ENCODE measurements around the gene RPS6KL1.
"Not testable (repeated sequence)": the region's sequence is repeated elsewhere in the genome, so short reads cannot be mapped to it uniquely, and the experiment has no call there.

RPS6KL1 gene

DNA sequence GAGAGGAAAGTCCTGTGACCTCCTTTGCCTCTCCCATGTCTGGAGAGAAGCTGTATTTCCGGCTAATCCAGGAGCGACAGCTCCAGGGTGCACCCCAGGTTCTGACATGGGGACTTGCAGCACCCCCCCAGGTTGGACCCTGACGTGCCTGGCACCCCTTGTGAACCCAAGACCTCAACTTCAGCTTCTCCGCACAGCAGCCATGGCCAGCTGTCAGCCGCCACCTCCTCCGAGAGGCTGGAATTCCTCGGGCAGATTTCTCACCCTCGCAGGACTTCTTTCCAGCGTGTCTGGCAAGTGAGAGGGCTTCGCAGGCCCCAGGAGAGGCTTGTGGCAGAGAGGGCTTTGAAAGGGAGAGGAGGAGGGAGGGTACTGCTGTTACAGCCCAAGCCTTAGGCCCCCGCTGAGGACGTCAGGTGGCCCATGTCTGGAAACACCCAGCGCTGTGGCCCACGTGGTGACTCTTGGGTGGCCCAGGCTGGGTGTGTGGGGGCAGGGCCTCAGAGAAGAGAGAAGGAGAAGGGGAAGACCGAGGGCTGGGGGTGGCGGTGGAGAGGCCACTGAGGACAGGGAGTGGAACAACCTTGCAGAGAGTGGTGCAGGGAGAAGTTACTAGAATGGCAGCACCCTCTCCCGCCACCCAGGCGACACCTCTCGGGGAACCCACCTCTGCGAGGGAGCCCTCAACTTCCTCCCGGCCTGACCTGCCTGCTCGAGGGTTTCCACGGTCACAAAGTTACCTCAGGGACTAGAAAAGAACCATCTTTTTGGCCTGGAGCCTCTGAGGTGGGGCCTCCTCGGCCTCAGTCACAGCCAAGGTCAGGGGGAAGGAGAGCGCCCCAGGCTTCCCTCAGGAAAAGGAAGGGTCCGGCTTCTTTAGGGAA, 11.7 kb upstream of the RPS6KL1 start:
- no peak overlapping the region for H3K4me3 Mint-ChIP-seq
- H3K4me1 Mint-ChIP-seq, result peaks cover 22% of the 10 kb centered on the region
- H3K27me3 Mint-ChIP-seq, result peaks cover 4% of the 10 kb centered on the region
- ATAC-seq (ENCODE audit: low read depth) (peak; percentile 58), DNase-seq (ENCODE audit: low spot score in 2 of 2) (no peak)
- H3K27ac Mint-ChIP-seq, result no peak overlapping the region
- no peaks in the 10 kb centered on the region for H3K9me3 Mint-ChIP-seq
- H3K36me3 Mint-ChIP-seq, result no peaks in the 10 kb centered on the region

DNA sequence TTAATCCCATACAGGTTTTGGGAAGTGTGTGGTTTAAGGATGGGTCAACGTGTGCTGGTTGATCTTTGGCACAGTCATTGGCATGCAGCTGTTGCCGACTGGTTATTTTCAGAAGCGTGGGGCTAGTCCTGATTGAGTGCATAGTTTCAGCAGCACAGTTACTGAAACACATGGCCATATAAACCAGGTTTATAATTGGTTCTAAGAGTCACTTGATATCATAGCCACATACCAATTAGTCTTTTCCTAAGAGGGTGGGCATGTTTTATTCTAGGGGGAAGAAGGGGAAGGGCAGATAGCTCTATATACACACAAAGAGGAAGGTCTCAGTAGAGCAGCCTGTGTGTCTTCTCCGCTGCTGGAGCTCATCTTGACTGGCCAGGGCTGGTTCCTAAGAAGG, 11.0 kb upstream of the RPS6KL1 start:
- H3K27ac Mint-ChIP-seq, result no peak overlapping the region
- no peaks in the 10 kb centered on the region for H3K9me3 Mint-ChIP-seq
- ATAC-seq (ENCODE audit: low read depth) (no peak), DNase-seq (ENCODE audit: low spot score in 2 of 2) (no peak)
- H3K4me1 Mint-ChIP-seq, result peaks cover 19% of the 10 kb centered on the region
- peaks cover 4% of the 10 kb centered on the region for H3K27me3 Mint-ChIP-seq
- H3K4me3 Mint-ChIP-seq, result no peak overlapping the region
- H3K36me3 Mint-ChIP-seq, result no peaks in the 10 kb centered on the region

DNA sequence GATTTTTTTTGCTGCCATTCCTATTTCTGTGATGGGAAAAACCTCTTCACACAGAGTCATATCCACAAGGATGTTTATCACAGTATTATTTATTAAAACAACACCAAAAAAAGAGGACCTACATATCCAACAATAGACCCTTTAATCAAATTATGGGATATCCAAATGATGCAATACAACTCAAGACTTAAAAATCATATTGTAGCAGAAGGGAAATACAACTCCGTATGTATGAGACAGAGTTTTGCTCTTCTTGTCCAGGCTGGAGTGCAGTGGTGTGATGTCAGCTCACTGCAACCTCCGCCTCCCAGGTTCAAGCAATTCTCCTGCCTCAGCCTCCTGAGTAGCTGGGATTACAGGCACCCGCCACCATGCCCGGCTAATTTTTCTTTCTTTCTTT, 9.9 kb upstream of the RPS6KL1 start:
- not testable (repeated sequence) for DNase-seq (ENCODE audit: low spot score in 2 of 2); H3K27me3 Mint-ChIP-seq; H3K4me3 Mint-ChIP-seq; H3K9me3 Mint-ChIP-seq; H3K27ac Mint-ChIP-seq; H3K36me3 Mint-ChIP-seq; ATAC-seq (ENCODE audit: low read depth)
- H3K4me1 Mint-ChIP-seq, result peaks cover 13% of the 10 kb centered on the region

DNA sequence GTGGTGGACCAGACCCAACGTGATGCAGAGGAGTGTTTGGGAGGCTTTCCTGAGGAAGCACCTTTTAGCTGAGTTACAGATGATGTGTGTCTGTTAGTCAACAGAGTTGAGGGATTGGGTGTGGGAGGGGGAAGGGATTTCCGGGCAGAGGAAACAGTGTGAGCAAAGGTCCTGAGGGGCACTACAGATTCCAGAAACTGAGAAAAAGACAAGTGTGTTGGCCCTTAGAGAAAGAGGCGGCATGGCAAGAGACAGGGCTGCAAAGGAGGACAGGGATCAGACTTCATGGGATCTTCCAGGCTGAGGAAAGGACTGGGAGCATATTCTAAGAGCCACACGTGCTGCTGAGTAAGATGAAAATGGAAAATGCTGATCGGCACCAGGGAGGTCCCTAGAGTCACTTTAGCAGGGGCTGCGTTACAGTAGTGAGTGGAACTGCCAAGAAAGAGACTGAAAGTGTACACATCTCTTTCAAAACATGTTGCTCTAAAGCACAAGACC, 9.4 kb upstream of the RPS6KL1 start:
- H3K9me3 Mint-ChIP-seq, result no peaks in the 10 kb centered on the region
- DNase-seq (ENCODE audit: low spot score in 2 of 2) (no peak), ATAC-seq (ENCODE audit: low read depth) (no peak)
- no peak overlapping the region for H3K27ac Mint-ChIP-seq
- no peak overlapping the region for H3K4me3 Mint-ChIP-seq
- peaks cover 4% of the 10 kb centered on the region for H3K27me3 Mint-ChIP-seq
- no peaks in the 10 kb centered on the region for H3K36me3 Mint-ChIP-seq
- H3K4me1 Mint-ChIP-seq, result peaks cover 10% of the 10 kb centered on the region

DNA sequence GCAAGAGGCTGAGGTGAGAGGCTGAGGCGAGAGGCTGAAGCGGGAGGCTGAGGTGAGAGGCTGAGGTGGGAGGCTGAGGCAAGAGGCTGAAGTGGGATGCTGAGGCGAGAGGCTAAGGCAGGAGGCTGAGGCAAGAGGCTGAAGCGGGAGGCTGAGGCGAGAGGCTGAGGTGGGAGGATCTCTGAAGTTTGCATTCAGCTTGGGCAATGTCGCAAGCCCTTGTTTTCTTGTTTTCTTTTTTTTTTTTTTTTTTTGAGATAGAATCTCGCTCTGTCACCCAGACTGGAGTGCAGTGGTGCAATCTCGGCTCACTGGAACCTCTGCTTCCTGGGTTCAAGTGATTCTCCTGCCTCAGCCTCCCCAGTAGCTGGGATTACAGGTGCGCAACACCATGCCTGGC, 8.7 kb upstream of the RPS6KL1 start:
- H3K4me3 Mint-ChIP-seq; ATAC-seq (ENCODE audit: low read depth); H3K27me3 Mint-ChIP-seq; DNase-seq (ENCODE audit: low spot score in 2 of 2); H3K4me1 Mint-ChIP-seq; H3K36me3 Mint-ChIP-seq; H3K9me3 Mint-ChIP-seq; H3K27ac Mint-ChIP-seq: not testable (repeated sequence)

DNA sequence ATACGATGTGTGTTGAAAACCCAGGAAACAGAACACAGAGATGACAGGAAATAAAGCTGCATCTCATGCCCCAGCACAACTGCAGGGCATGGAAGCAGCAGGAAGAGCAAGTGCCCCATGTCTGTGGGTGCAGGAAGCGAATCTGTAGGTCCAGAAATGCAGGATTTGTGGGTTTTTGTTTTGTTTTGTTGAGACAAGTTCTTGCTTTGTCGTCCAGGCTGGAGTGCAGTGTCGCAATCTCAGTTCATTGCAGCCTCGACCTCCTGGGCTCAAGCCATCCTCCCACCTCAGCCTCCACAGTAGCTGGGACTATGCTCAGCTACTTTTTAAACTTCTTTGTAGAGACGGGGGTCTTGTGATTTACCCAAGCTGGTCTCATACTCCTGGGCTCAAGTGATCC, 6.2 kb upstream of the RPS6KL1 start:
- Mint-ChIP-seq H3K4me1 (peaks cover 7% of the 10 kb centered on the region), H3K9me3 (no peaks in the 10 kb centered on the region), H3K4me3 (no peak overlapping the region), H3K27ac (no peak overlapping the region), H3K36me3 (no peaks in the 10 kb centered on the region), H3K27me3 (peaks cover 4% of the 10 kb centered on the region)
- ATAC-seq (ENCODE audit: low read depth) (no peak), DNase-seq (ENCODE audit: low spot score in 2 of 2) (no peak)

DNA sequence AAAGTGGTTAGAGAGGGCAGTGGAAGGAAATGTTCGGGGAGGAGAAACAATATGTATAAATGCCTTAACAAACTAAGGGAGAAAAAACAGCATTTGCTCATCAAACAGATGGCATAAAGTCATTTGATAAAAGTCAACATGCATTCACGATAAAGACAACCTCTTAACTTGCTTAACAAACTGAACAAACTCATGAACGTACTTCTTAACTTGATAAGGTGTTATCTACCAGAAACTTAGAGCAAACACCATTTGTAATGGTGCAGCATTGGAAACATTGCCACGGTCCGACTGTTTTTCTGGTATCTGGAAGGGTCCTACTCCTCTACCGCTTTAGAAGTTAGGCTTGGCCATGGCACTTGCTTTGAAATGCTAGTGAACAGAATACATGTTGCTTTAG, 4.2 kb upstream of the RPS6KL1 start:
- Mint-ChIP-seq H3K9me3 (no peaks in the 10 kb centered on the region), H3K4me3 (no peak overlapping the region), H3K4me1 (peaks cover 6% of the 10 kb centered on the region), H3K27ac (no peak overlapping the region), H3K36me3 (no peaks in the 10 kb centered on the region), H3K27me3 (peaks cover 3% of the 10 kb centered on the region)
- no peak for DNase-seq (ENCODE audit: low spot score in 2 of 2)
- ATAC-seq (ENCODE audit: low read depth), result no peak

DNA sequence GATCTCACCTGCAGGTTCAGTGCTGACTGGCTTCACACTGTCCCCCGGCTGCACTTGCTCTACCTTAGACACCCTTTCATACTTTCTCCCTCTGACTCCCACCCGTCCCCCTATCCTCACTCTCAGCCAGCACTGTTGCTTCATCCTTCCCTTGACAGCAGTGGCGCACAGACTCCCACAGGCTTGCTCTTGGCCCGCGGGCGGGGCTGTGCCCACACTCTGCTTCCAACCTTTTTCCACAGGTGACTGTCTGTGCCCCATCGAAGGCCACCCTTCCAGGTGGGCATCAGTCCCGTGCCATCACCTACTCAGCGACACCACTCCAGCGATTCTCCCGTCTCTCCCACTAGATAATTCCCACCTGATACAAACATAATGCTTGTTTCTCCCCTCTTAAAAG, 1.0 kb upstream of the RPS6KL1 start:
- peak overlapping the region; percentile 3 for H3K4me3 Mint-ChIP-seq
- no peaks in the 10 kb centered on the region for H3K36me3 Mint-ChIP-seq
- no peaks in the 10 kb centered on the region for H3K9me3 Mint-ChIP-seq
- DNase-seq (ENCODE audit: low spot score in 2 of 2) (no peak), ATAC-seq (ENCODE audit: low read depth) (no peak)
- H3K27ac Mint-ChIP-seq, result peak overlapping the region; percentile 53
- no peaks in the 10 kb centered on the region for H3K27me3 Mint-ChIP-seq
- peaks cover 9% of the 10 kb centered on the region for H3K4me1 Mint-ChIP-seq

DNA sequence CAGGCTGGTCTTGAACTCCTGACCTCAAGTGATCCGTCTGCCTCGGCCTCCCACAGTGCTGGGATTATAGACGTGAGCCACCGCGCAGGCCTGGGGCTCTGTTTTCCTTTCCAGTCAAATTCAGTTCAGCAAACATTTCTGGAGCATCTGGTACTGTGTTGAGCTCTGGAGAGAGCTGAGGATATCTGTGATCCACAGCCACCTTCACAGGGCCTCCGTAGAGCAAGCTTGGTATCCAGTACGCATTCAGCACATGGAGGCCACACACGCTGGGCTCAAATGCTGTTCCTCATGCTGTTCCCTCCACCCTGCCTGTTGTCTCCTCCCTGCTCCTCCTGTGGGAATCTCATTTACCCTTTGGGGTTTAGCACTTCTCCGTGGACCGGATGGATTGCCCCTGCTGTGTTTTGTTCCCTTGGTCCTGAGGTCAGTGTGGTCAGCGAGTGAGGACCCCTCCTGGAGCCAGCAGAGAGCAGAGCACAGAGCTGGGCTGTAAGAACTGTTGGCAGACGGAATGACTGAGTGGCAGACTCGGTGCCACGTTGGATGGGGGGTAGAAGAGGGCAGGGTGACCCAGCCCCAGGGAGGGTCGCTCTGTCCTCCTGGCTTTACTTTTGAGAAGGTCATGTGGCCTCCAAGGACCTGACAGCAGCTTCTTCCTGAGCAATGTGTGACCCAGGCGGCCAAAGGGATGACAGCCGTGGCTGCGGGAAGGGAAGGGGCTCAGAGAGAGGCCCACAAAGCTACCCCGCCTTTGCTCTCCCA, 891 bp downstream of the RPS6KL1 start:
- peaks cover 9% of the 10 kb centered on the region for H3K4me1 Mint-ChIP-seq
- H3K36me3 Mint-ChIP-seq, result no peaks in the 10 kb centered on the region
- peak overlapping the region; percentile 77 for H3K4me3 Mint-ChIP-seq
- H3K27me3 Mint-ChIP-seq, result no peaks in the 10 kb centered on the region
- H3K9me3 Mint-ChIP-seq, result no peaks in the 10 kb centered on the region
- H3K27ac Mint-ChIP-seq, result peak overlapping the region; percentile 86
- DNase-seq (ENCODE audit: low spot score in 2 of 2), result no peak
- no peak for ATAC-seq (ENCODE audit: low read depth)

DNA sequence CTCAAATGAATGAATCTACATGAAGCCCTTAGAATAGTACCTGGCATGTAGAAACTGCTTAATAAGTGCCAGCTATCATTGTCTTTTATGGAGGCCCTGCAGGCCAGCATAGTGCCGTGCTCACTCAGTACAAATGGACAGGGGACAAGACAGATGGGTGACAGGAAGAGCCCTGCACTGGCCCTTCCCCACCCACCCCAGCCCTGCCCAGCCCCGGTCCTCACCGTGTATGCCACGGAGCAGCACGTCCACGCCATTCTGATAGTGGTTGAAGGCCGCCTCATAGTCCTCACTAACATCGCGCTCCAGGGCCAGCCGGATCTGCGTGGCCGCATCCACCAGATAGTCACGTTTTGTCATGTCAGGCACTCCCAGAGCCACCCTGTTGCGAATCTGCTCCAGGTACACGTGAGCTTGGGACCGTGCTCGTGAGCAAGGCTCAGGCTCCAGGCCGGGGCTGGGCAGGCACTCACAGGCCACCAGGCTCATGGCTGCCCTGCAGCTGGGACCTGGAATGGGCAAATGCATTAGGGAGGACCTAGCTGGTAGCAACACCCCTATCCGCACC, 1.9 kb downstream of the RPS6KL1 start:
- no peaks in the 10 kb centered on the region for H3K27me3 Mint-ChIP-seq
- H3K4me1 Mint-ChIP-seq, result peaks cover 9% of the 10 kb centered on the region
- H3K27ac Mint-ChIP-seq, result no peak overlapping the region
- no peaks in the 10 kb centered on the region for H3K36me3 Mint-ChIP-seq
- no peaks in the 10 kb centered on the region for H3K9me3 Mint-ChIP-seq
- DNase-seq (ENCODE audit: low spot score in 2 of 2), result no peak
- no peak for ATAC-seq (ENCODE audit: low read depth)
- H3K4me3 Mint-ChIP-seq, result no peak overlapping the region

DNA sequence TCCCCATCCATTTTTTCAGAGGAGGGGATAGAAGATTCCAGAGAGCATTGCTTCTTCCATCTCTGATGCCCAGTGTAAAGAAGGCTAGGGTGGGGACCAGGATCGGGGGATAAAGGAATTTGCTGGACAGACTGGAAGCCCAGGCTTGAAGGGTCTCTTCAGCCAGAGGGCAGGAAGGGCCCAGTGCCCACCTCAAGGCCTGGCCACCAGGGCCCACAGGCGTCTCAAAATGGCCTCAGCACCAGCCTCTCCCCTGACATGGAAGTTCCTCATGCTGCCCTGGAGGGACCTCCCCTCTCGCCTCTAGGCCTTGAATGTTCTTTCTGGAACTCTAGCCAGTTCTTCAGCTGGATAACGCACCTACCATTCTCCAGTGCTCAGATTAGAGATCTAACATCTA, 2.8 kb downstream of the RPS6KL1 start:
- no peaks in the 10 kb centered on the region for H3K9me3 Mint-ChIP-seq
- no peak for DNase-seq (ENCODE audit: low spot score in 2 of 2)
- peaks cover 9% of the 10 kb centered on the region for H3K4me1 Mint-ChIP-seq
- no peaks in the 10 kb centered on the region for H3K27me3 Mint-ChIP-seq
- H3K36me3 Mint-ChIP-seq, result no peaks in the 10 kb centered on the region
- no peak overlapping the region for H3K27ac Mint-ChIP-seq
- ATAC-seq (ENCODE audit: low read depth), result no peak
- H3K4me3 Mint-ChIP-seq, result no peak overlapping the region

DNA sequence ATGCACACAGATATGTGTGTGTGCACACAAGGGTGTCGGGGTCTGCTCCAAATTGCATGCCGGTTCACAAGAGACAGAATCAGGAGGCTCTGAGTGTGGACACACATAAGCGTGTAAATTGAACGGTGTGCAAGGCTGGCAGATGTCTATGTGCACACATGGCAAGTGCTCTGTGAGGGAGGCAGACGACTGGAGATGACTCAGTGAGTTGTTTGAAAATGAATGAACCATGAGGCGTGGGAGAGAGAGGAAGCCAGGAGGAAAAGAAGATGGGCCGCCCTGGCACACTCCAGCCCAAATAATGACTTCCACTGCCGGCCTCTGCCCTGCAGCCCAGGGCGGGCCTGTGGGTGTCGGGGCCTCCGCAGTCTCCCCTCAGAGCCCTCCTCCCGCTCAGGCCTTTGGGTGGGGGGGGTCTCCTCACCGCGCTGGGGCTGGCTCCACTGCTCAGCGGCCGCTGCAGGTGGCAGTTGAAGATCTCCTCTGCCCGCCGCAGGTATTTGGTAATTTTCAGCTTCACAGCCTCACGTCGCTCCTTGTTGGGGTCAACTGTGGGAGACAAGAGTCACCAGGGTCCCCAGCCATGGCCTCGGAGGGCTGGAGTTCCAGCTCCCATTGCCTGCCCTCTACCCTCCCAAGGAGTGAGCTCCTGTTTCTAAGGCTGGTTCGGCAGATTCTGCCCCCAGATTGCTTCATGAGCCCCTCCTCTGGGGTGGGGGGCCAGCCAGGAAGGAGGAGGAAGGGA, 3.5 kb downstream of the RPS6KL1 start:
- H3K9me3 Mint-ChIP-seq, result no peaks in the 10 kb centered on the region
- ATAC-seq (ENCODE audit: low read depth) (no peak), DNase-seq (ENCODE audit: low spot score in 2 of 2) (no peak)
- no peak overlapping the region for H3K27ac Mint-ChIP-seq
- no peaks in the 10 kb centered on the region for H3K27me3 Mint-ChIP-seq
- H3K4me1 Mint-ChIP-seq, result peaks cover 9% of the 10 kb centered on the region
- no peak overlapping the region for H3K4me3 Mint-ChIP-seq
- H3K36me3 Mint-ChIP-seq, result no peaks in the 10 kb centered on the region

DNA sequence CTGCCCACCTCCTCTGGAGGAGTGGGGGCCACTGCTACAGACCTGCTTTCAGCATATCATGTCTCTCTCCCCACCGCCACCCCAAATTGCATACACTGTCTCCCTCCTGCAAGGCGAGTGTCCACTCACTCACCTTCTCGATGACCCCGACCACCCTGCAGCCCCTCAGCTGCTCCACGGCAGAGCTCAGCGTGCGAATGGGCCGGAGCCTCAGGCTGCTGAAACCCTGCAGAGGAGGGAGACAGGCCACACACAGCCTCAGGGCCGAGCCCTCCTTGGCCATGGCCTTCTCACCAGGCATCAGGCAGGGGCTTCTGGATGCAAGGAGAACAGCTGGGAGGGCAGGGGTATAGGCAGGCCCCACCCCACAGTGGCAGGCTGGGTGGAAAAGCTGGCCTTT, 4.7 kb downstream of the RPS6KL1 start:
- H3K27me3 Mint-ChIP-seq, result no peaks in the 10 kb centered on the region
- no peaks in the 10 kb centered on the region for H3K36me3 Mint-ChIP-seq
- H3K4me1 Mint-ChIP-seq, result peaks cover 3% of the 10 kb centered on the region
- no peaks in the 10 kb centered on the region for H3K9me3 Mint-ChIP-seq
- no peak overlapping the region for H3K4me3 Mint-ChIP-seq
- ATAC-seq (ENCODE audit: low read depth) (no peak), DNase-seq (ENCODE audit: low spot score in 2 of 2) (no peak)
- no peak overlapping the region for H3K27ac Mint-ChIP-seq

DNA sequence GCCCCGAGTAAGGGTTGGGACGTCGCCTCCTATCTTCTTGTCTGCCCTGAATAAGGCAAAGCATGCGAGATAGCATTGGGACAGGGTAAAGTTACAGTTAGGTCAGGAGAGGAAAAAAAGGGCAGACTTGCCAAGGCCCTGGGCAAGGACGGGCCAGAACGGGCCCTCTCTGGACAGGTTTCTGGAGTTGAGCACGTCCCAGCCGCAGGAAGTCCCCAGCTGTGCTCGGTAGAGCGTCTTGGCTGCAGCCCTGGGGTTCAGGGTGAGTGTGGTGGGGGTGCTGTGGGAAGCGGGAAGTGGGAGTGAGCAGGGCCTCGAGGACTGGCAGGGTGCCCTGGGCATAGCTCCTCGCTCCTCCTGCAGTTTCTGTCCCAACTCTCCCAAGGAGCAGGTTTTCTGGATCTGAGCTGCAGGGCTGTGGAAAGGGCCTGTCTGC, 5.4 kb downstream of the RPS6KL1 start:
- Mint-ChIP-seq H3K27ac (no peak overlapping the region), H3K9me3 (no peaks in the 10 kb centered on the region), H3K4me3 (no peak overlapping the region), H3K36me3 (no peaks in the 10 kb centered on the region), H3K4me1 (peaks cover 3% of the 10 kb centered on the region), H3K27me3 (no peaks in the 10 kb centered on the region)
- no peak for DNase-seq (ENCODE audit: low spot score in 2 of 2)
- ATAC-seq (ENCODE audit: low read depth), result no peak

All from memory B cell (primary cell).